Cardiac fibroblast (primary cell): ENCODE results near the gene EYS.

Experiments
- DNase-seq, 2 donors: peaks; one replicate each; pipeline versions ENCODE4 v3.0.0 to v3.0.0-alpha.2; 2010; ENCODE audit warnings: low read depth in 2 of 2
- H3K4me3 ChIP-seq, 2 donors: replicated peaks in 1 of 2; 1 replicate in 1 of 2; 2 replicates in 1 of 2; pipeline ENCODE4 v1.5.1; 2011; ENCODE audit warnings: low read depth in 2 of 2, low read length in 2 of 2, mild to moderate bottlenecking in 2 of 2, moderate library complexity in 1 of 2
- TF ChIP-seq, protein P1 (sequence below): IDR thresholded peaks from one replicate; pipeline ENCODE4 v1.5.1; 2011; ENCODE audit warnings: low read depth, mild to moderate bottlenecking, low read length, inconsistent platforms

Gene EYS

DNA sequence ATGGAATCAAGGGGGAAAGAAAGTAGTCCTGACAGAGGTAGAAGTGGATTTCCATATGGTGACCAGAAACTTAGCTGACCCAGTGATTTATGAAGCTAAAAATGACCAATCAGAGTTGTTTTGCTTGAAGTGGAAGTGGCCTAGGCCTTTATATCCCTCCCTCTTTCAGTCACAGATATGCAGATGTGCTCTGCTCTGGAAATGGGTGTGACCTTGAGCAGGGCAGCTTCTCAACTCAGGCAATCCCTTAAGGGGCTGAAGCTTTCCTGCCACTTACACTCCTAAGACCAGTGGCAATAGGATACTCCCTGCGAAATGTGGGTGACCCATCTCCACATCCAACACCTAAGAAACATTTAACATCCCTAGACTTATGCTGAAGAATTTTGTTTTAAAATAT is 256.6 kb downstream of the EYS start:
- H3K4me3 ChIP-seq, result no peak overlapping the region
- no peak for DNase-seq
- TF ChIP-seq, protein P1, sequence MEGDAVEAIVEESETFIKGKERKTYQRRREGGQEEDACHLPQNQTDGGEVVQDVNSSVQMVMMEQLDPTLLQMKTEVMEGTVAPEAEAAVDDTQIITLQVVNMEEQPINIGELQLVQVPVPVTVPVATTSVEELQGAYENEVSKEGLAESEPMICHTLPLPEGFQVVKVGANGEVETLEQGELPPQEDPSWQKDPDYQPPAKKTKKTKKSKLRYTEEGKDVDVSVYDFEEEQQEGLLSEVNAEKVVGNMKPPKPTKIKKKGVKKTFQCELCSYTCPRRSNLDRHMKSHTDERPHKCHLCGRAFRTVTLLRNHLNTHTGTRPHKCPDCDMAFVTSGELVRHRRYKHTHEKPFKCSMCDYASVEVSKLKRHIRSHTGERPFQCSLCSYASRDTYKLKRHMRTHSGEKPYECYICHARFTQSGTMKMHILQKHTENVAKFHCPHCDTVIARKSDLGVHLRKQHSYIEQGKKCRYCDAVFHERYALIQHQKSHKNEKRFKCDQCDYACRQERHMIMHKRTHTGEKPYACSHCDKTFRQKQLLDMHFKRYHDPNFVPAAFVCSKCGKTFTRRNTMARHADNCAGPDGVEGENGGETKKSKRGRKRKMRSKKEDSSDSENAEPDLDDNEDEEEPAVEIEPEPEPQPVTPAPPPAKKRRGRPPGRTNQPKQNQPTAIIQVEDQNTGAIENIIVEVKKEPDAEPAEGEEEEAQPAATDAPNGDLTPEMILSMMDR, result no peak

DNA sequence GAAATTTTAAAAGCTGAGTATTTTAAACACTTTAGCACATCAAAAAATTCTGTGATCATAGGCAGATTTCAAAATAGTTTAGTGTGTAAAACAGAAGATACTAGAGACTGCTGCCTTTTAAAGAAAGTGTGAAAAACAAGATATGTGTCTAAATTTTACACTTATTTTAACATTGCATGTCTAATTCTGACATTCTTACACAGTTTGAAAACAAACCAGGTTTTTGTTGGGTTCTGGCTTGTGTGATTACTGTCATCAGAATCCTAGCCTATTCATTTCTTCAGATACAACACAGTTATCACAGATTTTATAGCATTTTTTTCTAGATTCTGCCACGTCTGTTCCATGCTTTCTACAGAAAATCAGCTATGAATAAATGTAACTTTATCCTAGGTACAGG is 257.1 kb downstream of the EYS start:
- TF ChIP-seq, protein P1, result no peak
- DNase-seq, result no peak

DNA sequence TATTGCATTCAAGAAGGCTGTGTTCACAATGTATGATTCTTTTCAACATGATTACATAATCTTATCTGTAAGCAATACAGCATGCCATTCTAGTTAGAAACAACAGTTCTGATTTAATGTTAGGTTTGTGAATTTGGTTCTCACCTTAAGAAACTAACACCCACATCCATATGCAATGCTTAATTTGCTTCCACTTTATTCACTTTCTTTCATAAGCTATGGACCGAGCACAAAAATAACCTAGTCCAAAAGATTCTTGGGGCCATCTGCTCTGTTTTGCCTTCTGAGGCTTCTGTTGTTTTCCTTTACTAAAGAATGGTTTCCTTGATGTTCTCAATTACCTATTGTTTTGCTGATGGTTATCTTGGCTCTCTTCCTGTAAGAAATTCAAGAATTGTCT is 258.2 kb downstream of the EYS start:
- DNase-seq, result no peak
- TF ChIP-seq, protein P1, result no peak
- H3K4me3 ChIP-seq, result no peak overlapping the region

More for the DNA sequence above, 257.1 kb downstream of the EYS start:
- H3K4me3 ChIP-seq, result no peak overlapping the region

DNA sequence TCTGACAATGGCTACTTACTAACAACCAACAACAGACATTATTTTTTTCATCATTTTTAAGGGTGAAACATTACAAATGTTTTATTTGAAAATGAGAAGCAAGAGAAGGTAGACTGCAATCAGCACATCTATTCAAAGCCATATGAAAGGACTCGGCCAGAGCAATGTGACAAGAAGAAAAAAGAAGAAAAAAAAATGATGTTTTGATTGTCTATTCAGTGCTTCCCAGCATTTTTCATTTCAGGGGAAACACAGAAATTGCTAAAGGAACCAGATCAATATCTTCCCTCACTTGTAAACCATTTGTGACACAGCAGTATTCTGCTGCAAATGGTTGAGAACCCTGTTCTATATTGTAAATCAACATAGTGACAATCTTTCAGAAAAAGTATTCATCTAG is 270.7 kb downstream of the EYS start:
- no peak for DNase-seq
- TF ChIP-seq, protein P1, result no peak
- H3K4me3 ChIP-seq, result no peak overlapping the region

DNA sequence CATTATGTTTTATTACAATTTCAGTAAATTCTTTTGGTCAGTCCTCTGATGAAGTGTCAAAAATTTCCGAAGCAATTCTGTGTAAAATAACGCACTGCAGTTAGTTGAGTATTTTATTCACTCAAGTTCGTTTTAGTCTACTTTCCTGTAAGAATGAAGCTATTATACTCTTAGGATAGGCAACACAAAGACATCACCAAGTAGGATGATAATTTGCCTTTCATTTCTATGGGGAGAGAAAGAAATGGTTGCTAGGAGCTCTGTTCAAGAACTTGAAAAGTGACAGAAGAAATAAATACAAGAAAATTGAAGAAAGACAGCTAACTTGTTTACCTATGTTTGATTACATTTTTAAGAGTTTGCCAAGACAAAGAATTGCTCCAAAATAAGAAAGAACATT is 290.4 kb downstream of the EYS start:
- no peak for DNase-seq
- TF ChIP-seq, protein P1, result no peak
- no peak overlapping the region for H3K4me3 ChIP-seq

DNA sequence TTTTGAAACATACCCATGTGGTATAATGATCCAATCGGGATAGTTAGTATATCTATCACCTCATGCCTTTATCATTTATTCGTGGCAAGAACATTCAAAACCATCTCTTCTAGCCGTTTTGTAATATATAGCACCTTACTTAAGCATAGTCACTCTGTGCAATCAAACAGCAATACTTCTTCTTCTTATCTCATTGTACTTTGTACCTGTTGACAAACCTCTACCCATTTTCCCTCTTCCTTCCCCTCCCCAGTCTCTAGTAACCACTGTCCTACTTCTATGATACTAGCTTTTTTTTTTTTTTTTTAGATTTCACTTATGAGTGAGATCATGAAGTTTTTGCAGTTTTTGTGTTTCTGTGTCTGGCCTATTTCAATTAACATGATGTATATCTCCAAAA is 296.7 kb downstream of the EYS start:
- no peak for DNase-seq
- TF ChIP-seq, protein P1, result no peak
- no peak overlapping the region for H3K4me3 ChIP-seq

DNA sequence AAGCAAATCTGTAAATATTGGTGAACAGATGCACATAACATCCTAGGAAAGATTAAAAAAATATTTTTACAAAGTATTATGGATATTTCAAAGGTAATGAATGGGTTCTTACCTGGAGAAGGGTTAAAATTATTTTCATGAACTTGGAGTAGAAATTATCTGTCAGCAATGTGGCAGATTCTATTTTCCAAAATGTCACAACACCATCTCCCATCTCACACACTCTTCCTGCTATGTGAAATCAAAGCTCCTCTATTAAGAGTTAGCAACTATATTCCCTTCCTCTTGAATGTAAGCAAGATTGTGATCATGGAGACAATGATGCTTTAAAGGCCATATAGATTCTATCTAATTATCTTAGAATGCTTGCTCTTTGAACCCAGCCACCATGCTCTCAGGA is 304.5 kb downstream of the EYS start:
- no peak overlapping the region for H3K4me3 ChIP-seq
- TF ChIP-seq, protein P1, result no peak
- no peak for DNase-seq
